Fibroblast of lung (primary cell): ENCODE measurements around the gene AHCYL1.

Experiments used
- CTCF ChIP-seq, 2 donors: IDR thresholded peaks in 1 of 2; conservative IDR thresholded peaks in 1 of 2; 1 replicate in 1 of 2; 2 replicates in 1 of 2; pipeline ENCODE4 v1.5.1; 2011 to 2012; ENCODE audit warnings: low read length in 2 of 2, control low read depth in 1 of 2, inconsistent platforms in 1 of 2, low read depth in 1 of 2, mild to moderate bottlenecking in 1 of 2
- EZH2 ChIP-seq: IDR thresholded peaks from 2 replicates; pipeline ENCODE4 v1.5.1; 2012; ENCODE audit warnings: low read length, control low read depth, mild to moderate bottlenecking; ENCODE audit errors: missing control alignments

GRCh38 chr1:110060034-110060661 is 75.6 kb downstream of the AHCYL1 start:
- TF ChIP-seq CTCF (conservative IDR thresholded peaks at IDR 0.05 in 1 of 2, IDR thresholded peaks at IDR 0.05 in 1 of 2; ENCODE audit: low read depth in 1 of 2, low read length in 2 of 2) (peak; percentile 54 to 73), EZH2 (no peak)
